Ureter (tissue), 1 donor: Measurements from ENCODE around the gene NYNRIN. TPM values are rescaled to one million over a fixed set of nuclear protein-coding genes. Genes with fewer than 3 reads are reported as not detected.

Experiments used
- DNase-seq: peaks from one replicate; pipeline ENCODE4 v3.0.0-alpha.2; 2020; ENCODE audit warnings: low spot score
- total RNA-seq: library from RNA; stranded (reverse); gene quantifications from one replicate; pipeline ENCODE4 v1.2.4, GENCODE V29; 2023
- donor health status: DM: yes; HTN: yes; CAD: no.

NYNRIN gene
- total RNA-seq, 1 donor from 2014 or later: 32.7 TPM

DNA sequence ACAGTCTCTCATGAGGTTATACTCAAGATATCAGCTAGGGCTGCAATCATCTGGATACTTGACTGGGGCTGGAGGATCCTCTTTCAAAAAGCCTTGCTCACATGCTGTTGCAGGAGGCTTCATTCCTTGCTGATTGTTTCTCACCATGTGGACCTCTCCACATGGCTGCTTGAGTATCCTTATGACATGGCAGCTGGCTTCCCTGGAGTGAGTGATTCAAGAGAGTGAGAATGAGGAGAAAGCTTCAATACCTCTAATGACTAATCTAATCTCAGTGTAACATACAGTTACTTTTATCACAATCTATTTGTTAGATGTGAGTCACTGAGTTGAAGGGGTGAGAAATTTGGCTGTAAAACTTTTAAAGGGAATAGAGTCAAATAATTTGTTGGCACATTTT, 58.2 kb downstream of the NYNRIN start:
- no peak for DNase-seq

DNA sequence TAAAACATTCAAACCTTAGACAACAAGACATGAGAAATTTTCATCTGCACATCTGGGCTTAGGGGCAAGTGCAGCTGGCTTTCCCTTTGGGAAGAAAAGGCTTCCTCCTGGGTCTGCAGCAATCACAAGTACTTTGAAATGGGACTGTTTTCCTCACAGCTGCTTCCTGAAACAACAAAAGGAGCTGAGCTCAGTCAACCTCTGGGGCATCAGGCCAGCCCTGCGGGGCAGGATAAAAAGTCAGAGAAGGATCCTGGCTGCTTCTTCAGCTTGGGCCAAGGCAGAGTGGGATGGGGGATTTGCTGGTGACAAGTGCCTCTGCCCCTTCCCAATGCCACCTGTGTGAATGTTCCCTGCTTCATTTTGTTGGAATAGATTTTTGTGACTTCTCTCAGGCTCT, 59.9 kb downstream of the NYNRIN start:
- no peak for DNase-seq

DNA sequence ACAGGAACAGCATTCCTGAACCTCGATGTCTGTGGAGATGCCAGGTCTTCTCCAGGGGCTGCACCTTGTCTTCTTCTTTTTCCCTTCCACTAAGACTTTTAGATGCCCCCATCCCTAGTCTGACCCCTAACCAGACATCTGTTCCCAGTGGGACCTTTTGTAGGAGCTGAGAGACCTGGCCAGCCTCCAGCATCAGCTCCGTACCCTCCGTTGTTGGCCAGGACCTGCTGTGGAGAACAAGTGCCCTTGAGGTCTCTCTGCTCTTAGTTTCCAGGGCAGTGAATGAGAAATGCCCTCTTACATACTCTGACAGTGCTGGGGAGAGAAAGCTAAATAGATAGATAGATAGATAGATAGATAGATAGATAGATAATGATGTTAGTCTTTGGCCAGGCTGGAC, 60.5 kb downstream of the NYNRIN start:
- no peak for DNase-seq

DNA sequence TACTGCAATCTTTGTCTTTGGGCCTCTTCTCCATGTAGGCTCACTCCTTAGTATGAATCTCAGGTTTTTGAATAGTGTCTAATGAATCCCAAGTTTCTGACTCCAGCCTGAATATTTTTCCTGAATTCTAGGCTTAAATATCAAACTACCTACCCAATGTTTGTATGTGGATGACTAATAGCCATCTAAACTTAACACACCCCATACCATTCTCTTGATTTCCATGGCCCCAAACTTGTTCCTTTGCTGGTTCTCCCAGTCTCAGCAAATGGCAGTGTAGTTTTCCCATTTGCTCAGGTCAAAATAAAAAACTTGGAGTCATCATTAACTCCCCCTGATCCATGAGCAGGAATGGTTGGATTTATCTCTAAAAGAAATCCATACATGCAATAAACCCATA, 62.5 kb downstream of the NYNRIN start:
- DNase-seq: no peak

- DNase-seq: no peak
Observed at GRCh38 chr14:24463017-24463883, 64.4 kb downstream of the NYNRIN start.

GRCh38 chr14:24463884-24464785, 65.3 kb downstream of the NYNRIN start:
- no peak for DNase-seq

GRCh38 chr14:24465368-24465767, 66.6 kb downstream of the NYNRIN start:
- DNase-seq: no peak

DNA sequence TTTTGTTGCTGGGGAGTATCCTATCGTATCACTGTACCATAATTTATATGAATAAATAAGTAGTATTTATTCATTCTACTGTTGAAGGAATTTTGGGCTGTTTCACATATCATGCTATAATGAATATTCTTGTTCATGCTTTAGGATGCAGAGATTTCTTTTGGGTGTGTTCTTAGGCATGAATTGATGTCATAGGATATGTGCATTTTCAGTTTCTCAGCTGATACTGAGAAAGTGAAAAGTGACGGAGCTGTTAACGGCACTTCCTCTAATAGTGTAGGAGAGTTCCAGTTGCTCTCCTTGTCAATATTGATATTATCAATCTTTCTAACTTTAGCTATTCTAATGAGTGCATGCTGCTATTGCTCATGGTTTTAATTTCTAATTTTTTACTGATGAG, 67.0 kb downstream of the NYNRIN start:
- DNase-seq: no peak

Other genes with a start within 250 kb of the NYNRIN start
- gene IRF9, start 237.7 kb upstream of the NYNRIN start, total RNA-seq: 101 TPM
- gene REC8, start 226.9 kb upstream of the NYNRIN start, total RNA-seq: 12.6 TPM
- 69.1 TPM for gene IPO4, start 210.2 kb upstream of the NYNRIN start, total RNA-seq
- 42.9 TPM for gene TM9SF1, start 203.6 kb upstream of the NYNRIN start, total RNA-seq
- 2.1 TPM for gene TSSK4, start 193.3 kb upstream of the NYNRIN start, total RNA-seq
- gene CHMP4A, start 185.5 kb upstream of the NYNRIN start, total RNA-seq: 58.6 TPM
- gene MDP1, start 182.9 kb upstream of the NYNRIN start, total RNA-seq: 17.0 TPM
- 159 TPM for gene NEDD8, start 166.6 kb upstream of the NYNRIN start, total RNA-seq
- gene GMPR2, start 166.1 kb upstream of the NYNRIN start, total RNA-seq: 78.7 TPM
- gene TINF2, start 156.4 kb upstream of the NYNRIN start, total RNA-seq: 82.5 TPM
- 7.7 TPM for gene TGM1, start 135.8 kb upstream of the NYNRIN start, total RNA-seq
- gene RABGGTA, start 127.4 kb upstream of the NYNRIN start, total RNA-seq: 36.1 TPM
- 28.7 TPM for gene DHRS1, start 99.2 kb upstream of the NYNRIN start, total RNA-seq
- 36.5 TPM for gene NOP9, start 99.2 kb upstream of the NYNRIN start, total RNA-seq
- 11.1 TPM for gene CIDEB, start 91.0 kb upstream of the NYNRIN start, total RNA-seq
- 8.2 TPM for gene LTB4R2, start 88.9 kb upstream of the NYNRIN start, total RNA-seq
- 9.6 TPM for gene LTB4R, start 87.5 kb upstream of the NYNRIN start, total RNA-seq
- 61.7 TPM for gene ADCY4, start 63.9 kb upstream of the NYNRIN start, total RNA-seq
- 22.4 TPM for gene RIPK3, start 59.0 kb upstream of the NYNRIN start, total RNA-seq
- gene NFATC4, start 30.8 kb upstream of the NYNRIN start, total RNA-seq: 67.2 TPM
- gene CBLN3, start 30.7 kb downstream of the NYNRIN start, total RNA-seq: 2.2 TPM
- 72.9 TPM for gene KHNYN, start 31.0 kb downstream of the NYNRIN start, total RNA-seq
- 73.5 TPM for gene SDR39U1, start 43.8 kb downstream of the NYNRIN start, total RNA-seq
- 2.2 TPM for gene CMA1, start 109.3 kb downstream of the NYNRIN start, total RNA-seq
- gene CTSG, start 177.2 kb downstream of the NYNRIN start, total RNA-seq: 1.9 TPM
- 1.3 TPM for gene GZMH, start 210.7 kb downstream of the NYNRIN start, total RNA-seq
- 0.94 TPM for gene GZMB, start 235.2 kb downstream of the NYNRIN start, total RNA-seq